ENCODE measurements around the gene HOXB3. TPM values are rescaled to one million over a fixed set of nuclear protein-coding genes. Genes with fewer than 3 reads are reported as not detected.

Gene HOXB3
- total RNA-seq, 2 experiments from 2014 or later, result 1.4 to 2.0 TPM

DNA sequence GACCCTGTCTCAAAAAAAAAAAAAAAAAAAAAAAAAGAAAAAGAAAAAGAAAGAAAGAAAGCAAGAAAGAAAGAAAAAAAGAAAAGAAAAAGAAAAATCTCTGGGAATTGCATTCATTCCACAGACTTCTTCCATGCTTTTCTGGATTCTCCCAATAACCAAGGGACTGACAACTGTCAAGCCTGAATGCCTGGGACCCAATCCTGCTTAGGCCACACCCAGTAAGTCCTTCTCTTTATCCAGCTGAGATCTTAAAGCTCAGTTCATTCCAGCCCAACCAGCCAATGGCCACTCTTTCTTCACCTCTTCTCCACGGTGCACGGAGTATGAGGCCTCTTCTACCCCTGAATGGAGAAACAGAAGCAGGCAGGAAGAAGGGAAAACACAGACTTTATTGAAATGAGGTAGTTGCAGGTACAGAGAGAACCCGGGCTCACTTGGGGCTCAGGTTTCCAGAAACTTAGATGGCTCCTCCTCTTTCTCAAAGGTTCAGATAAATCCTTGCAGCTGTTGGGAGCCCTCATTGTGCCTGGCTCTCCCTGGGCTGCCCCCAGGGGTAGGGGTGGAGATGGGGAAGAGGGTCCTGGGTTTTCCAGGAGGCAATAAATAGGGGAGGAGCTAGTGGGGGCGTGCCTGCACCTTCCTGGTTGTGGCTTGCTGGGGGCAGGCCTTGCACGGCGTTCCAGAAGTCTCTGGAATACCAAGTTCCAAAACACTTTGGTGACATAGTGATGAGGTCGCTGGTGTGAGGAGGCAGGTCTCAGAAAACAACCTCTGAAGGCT lies 61.7 kb downstream of the HOXB3 start:
- H3K4me3 Mint-ChIP-seq, result no peak overlapping the region
- CTCF ChIA-PET, result interaction anchor here (1.4 to 1.5 kb wide), 2 partner anchors 9 to 65 kb away, joined by 3 read pairs; no protein-coding TSS in a partner anchor
- no peaks in the 10 kb centered on the region for H3K36me3 Mint-ChIP-seq (ENCODE audit: low read depth)
- DNase-seq, result no peak
- no peak for ATAC-seq
- peaks cover 11% of the 10 kb centered on the region for H3K4me1 Mint-ChIP-seq (ENCODE audit: low read depth)
- POLR2A ChIA-PET, result no interaction called here
- intact Hi-C loops (cut with micrococcal nuclease), result no loop called here
- peaks cover 25% of the 10 kb centered on the region for H3K27me3 Mint-ChIP-seq
- H3K9me3 Mint-ChIP-seq, result no peaks in the 10 kb centered on the region
- H3K27ac Mint-ChIP-seq, result no peak overlapping the region
- TF ChIP-seq CTCF (IDR thresholded peaks at IDR 0.05), result no peak

DNA sequence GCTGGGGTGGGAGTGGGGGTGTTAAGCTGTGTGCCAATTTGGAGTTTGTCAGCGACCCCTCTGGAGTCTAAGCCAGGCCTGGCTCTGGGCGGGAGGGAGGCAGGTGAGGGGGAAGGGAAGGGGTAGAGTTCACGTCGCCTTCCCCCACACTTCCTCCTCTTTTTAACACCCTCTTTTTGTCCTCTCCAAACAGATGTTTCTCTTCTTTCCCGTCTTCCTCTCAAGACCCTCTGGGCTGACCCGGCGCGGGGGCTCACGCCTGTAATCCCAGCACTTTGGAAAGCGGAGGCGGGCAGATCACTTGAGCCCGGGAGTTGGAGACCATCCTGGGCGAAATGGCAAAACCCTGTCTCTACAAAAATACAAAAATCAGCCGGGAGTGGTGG lies 62.5 kb downstream of the HOXB3 start:
- TF ChIP-seq CTCF (IDR thresholded peaks at IDR 0.05), result no peak
- Mint-ChIP-seq H3K27me3 (peaks cover 27% of the 10 kb centered on the region), H3K4me1 (ENCODE audit: low read depth) (peaks cover 11% of the 10 kb centered on the region), H3K9me3 (no peaks in the 10 kb centered on the region), H3K36me3 (ENCODE audit: low read depth) (no peaks in the 10 kb centered on the region), H3K4me3 (no peak overlapping the region), H3K27ac (no peak overlapping the region)
- intact Hi-C loops (cut with micrococcal nuclease), result no loop called here
- ChIA-PET CTCF (interaction anchor here (1.4 to 1.5 kb wide), 2 partner anchors 8 to 65 kb away, joined by 3 read pairs; no protein-coding TSS in a partner anchor), POLR2A (interaction anchor here (0.6 kb wide), 1 partner anchor 126 kb away, joined by 3 read pairs; no protein-coding TSS in a partner anchor)
- no peak for ATAC-seq
- DNase-seq, result no peak

DNA sequence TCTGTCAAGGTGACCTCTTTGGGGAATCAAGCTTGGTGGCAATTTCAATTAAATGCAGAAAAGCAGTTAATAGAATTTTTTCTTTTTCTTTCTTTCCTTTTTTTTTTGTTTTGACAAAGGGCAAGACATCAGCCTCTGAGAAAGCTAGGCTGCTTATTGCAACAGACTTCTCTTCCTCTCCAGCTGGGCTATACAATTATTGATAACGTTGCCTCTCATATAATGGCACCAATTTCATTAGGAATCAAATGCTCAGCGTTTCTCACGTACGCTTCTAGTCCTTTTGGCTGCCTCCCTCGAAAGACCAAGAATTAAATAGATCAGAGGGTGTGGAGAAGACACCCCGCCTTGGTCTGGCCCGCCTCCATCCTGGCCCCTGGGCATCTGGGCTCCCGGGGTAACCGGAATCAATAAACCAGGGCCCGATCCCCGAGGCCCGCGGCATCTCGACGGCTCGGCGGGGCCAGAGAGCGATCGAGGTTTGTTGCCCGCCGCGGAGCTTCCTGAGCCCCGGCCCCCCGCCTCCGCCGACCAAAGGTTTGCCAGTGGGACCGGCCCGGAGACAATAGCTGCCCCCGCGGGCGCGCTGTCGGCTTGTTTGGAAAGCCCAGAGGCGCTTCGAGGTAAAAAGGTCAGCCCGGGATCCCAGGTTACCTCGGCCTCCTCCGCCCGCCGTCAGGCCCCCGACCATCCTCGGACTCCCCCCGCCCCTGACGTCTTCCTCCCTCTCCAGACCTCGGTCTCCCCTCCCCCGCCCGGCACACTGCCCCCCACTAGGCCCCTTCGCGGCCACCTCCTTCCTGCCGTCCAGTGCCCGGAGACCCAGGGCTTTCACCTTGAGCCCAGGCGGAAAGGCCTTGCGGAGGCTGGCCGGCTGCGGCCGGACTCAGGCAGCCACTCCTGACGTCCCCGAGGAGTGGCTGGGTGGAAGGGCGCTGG lies 63.2 kb downstream of the HOXB3 start:
- TF ChIP-seq CTCF (IDR thresholded peaks at IDR 0.05), result no peak
- Mint-ChIP-seq H3K9me3 (no peaks in the 10 kb centered on the region), H3K27ac (no peak overlapping the region), H3K36me3 (ENCODE audit: low read depth) (no peaks in the 10 kb centered on the region), H3K4me1 (ENCODE audit: low read depth) (peaks cover 11% of the 10 kb centered on the region), H3K27me3 (peaks cover 29% of the 10 kb centered on the region), H3K4me3 (no peak overlapping the region)
- DNase-seq, result peak; percentile 38
- intact Hi-C loops (cut with micrococcal nuclease), result no loop called here
- ChIA-PET CTCF (no interaction called here), POLR2A (interaction anchor here (0.6 to 0.8 kb wide), 3 partner anchors 16 to 125 kb away, joined by 3 read pairs; no protein-coding TSS in a partner anchor)
- ATAC-seq, result peak; percentile 37

DNA sequence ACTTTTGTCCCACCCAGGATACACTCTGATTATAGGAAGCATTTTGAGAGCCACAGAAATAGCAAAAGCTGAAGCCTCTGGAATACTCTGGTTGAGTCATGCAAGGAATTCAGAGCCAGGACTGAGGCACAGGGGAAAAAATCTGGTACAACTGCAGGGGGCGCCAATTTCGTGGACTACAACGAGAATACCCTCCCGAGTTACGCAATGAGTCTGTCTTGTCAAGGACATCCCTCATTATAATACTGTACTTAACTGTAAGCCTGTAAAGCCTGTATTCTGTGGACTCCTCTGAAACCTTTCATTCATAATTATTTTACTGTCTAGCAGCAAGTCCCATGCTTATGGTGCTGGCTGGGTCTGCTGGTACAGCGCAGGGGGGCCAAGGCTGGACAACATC lies 67.0 kb downstream of the HOXB3 start:
- Mint-ChIP-seq H3K27me3 (peaks cover 39% of the 10 kb centered on the region), H3K36me3 (ENCODE audit: low read depth) (no peaks in the 10 kb centered on the region), H3K9me3 (no peaks in the 10 kb centered on the region), H3K4me1 (ENCODE audit: low read depth) (peaks cover 10% of the 10 kb centered on the region), H3K27ac (no peak overlapping the region), H3K4me3 (no peak overlapping the region)
- POLR2A ChIA-PET, result interaction anchor here (1.5 kb wide), 1 partner anchor 54 kb away, joined by 3 read pairs; no protein-coding TSS in a partner anchor
- TF ChIP-seq CTCF (IDR thresholded peaks at IDR 0.05), result no peak
- ATAC-seq (no peak), DNase-seq (no peak)
- intact Hi-C loops (cut with micrococcal nuclease), result no loop called here
- CTCF ChIA-PET, result interaction anchor here (1.0 to 4.0 kb wide), 6 partner anchors 9 to 91 kb away, joined by 3 to 12 read pairs (median 4); partner anchors contain the start of gene HOXB8
